Measurements from ENCODE around the gene CCDC82.

The CCDC82 gene

DNA sequence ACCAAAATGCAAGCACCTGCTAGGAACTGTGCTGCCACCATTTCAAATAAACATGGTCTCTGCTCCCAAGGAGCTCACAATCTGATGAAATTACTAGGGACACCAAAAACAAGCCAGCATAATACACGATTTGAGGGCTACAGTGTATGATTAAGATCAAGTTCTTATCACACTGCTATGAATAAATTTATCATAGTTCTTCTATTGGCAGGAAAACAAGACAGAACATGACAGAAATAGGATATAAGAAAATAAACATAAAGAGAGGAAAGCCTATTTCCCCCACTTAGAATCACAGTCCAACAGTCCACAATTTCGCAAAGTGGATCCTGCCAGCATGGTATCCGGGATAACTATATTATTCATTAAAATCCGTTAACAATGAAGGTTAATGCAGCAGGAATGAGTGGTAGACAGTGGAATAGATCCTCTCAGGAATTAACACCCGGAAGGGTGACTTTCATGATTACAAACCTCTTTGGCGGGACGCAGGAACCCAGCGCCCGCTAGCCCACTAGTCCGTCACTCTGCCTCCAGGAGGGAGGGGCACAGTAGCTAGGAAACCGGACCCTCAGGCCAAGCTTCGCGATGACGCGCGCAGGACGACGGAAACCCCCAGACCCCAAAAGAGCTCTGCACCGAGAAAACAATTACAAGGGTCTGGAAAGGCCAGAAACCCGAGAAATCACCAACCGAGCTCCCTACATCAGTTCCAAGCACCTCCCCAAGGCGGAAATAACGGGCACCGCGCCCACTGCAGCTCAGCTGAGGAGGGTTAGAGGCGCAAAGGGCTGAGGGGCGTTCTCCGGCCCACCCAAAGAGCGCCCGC lies 607 bp downstream of the CCDC82 start:
- peaks cover 28% of the 10 kb centered on the region for H3K4me1 ChIP-seq (ENCODE audit: control insufficient read depth, low read length)
- peak overlapping the region; percentile 22; the same call in 1 of the 2 replicates for H3K27ac ChIP-seq (ENCODE audit: low read depth, low read length)
- H3K79me2 ChIP-seq (ENCODE audit: control insufficient read depth, low read length): peaks cover 48% of the 10 kb centered on the region

DNA sequence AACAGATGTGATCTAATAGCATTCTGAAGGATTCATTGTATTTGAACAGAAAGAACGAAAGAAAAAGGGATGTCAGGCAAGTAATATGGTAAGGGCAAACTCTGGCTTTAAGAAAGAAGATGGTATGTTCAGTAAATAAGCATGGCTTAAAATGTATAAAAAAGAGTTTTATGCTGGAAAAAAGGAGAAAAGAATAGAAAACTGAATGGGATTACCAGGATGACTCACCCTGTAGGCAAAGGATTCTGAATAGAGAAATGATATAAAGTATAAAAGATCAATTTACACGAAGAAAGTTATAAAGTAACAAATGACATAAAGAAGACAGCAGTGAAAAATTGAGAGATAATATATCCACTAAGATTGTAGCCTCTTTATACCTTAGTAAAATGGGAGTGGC lies 4.5 kb downstream of the CCDC82 start:
- TF ChIP-seq EZH2phosphoT487 (IDR thresholded peaks at IDR 0.05; ENCODE audit: borderline replicate concordance, low read length): no peak
- no peak for TF ChIP-seq CTCF (IDR thresholded peaks at IDR 0.05; ENCODE audit: low read depth, low read length, poor library complexity, severe bottlenecking)
- peaks cover 28% of the 10 kb centered on the region for H3K79me2 ChIP-seq (ENCODE audit: control insufficient read depth, low read length)
- peaks cover 41% of the 10 kb centered on the region for H3K36me3 ChIP-seq (ENCODE audit: control insufficient read depth, low read length)
- no peaks in the 10 kb centered on the region for H3K9me3 ChIP-seq (ENCODE audit: control insufficient read depth, insufficient read depth, low read length)
- H3K9me2 ChIP-seq (replicated peaks; ENCODE audit: control insufficient read depth, low read length): no peaks in the 10 kb centered on the region
- no peak overlapping the region for H3K4me3 ChIP-seq (ENCODE audit: low read length)
- peaks cover 12% of the 10 kb centered on the region for H3K4me1 ChIP-seq (ENCODE audit: control insufficient read depth, low read length)
- no peak overlapping the region for H3K4me2 ChIP-seq (ENCODE audit: low read length)
- no peak overlapping the region for H3K27ac ChIP-seq (ENCODE audit: low read depth, low read length)
- H4K20me1 ChIP-seq (ENCODE audit: control insufficient read depth, insufficient read depth, low read depth, low read length): no peaks in the 10 kb centered on the region
- H3K27me3 ChIP-seq (ENCODE audit: control insufficient read depth, low read length): no peaks in the 10 kb centered on the region
- H3F3A ChIP-seq (ENCODE audit: control insufficient read depth, insufficient read depth): no peaks in the 10 kb centered on the region

More for the DNA sequence above, 607 bp downstream of the CCDC82 start:
- Histone ChIP-seq H3K36me3 (ENCODE audit: control insufficient read depth, low read length) (peaks cover 32% of the 10 kb centered on the region), H3K4me3 (ENCODE audit: low read length) (peak overlapping the region; percentile 85), H3K27me3 (ENCODE audit: control insufficient read depth, low read length) (no peaks in the 10 kb centered on the region), H3K9me2 (replicated peaks; ENCODE audit: control insufficient read depth, low read length) (no peaks in the 10 kb centered on the region), H3F3A (ENCODE audit: control insufficient read depth, insufficient read depth) (0 out of 2 replicates have a peak, but pooled peaks cover 3% of the 10 kb centered on the region), H4K20me1 (ENCODE audit: control insufficient read depth, insufficient read depth, low read depth, low read length) (no peaks in the 10 kb centered on the region), H3K4me2 (ENCODE audit: low read length) (peak overlapping the region; percentile 84), H3K9me3 (ENCODE audit: control insufficient read depth, insufficient read depth, low read length) (no peaks in the 10 kb centered on the region)
- TF ChIP-seq CTCF (IDR thresholded peaks at IDR 0.05; ENCODE audit: low read depth, low read length, poor library complexity, severe bottlenecking) (no peak), EZH2phosphoT487 (IDR thresholded peaks at IDR 0.05; ENCODE audit: borderline replicate concordance, low read length) (no peak)

DNA sequence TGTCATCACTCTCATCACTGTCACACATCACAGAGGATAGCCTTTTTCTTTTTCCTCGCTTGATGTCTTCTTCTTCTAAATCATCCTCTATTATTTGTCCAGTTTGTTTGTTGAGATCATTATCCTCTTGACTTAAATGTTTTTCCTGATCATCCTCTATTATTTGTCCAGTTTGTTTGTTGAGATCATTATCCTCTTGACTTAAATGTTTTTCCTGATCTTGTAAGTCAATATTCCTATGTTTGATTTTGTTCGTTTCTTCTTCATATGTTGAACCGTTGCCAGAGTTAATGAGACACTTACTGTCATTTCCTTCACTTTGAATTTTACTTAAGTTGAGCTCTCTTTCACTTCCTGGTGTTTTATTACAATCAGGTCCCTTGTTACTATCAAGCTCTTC lies 5.6 kb downstream of the CCDC82 start:
- no peaks in the 10 kb centered on the region for H3K9me3 ChIP-seq (ENCODE audit: control insufficient read depth, insufficient read depth, low read length)
- no peaks in the 10 kb centered on the region for H3K27me3 ChIP-seq (ENCODE audit: control insufficient read depth, low read length)
- H3K79me2 ChIP-seq (ENCODE audit: control insufficient read depth, low read length): peaks cover 22% of the 10 kb centered on the region
- TF ChIP-seq EZH2phosphoT487 (IDR thresholded peaks at IDR 0.05; ENCODE audit: borderline replicate concordance, low read length) (no peak), CTCF (IDR thresholded peaks at IDR 0.05; ENCODE audit: low read depth, low read length, poor library complexity, severe bottlenecking) (no peak)
- peaks cover 51% of the 10 kb centered on the region for H3K36me3 ChIP-seq (ENCODE audit: control insufficient read depth, low read length)
- H3K4me1 ChIP-seq (ENCODE audit: control insufficient read depth, low read length): peaks cover 12% of the 10 kb centered on the region
- no peak overlapping the region for H3K4me3 ChIP-seq (ENCODE audit: low read length)
- no peaks in the 10 kb centered on the region for H4K20me1 ChIP-seq (ENCODE audit: control insufficient read depth, insufficient read depth, low read depth, low read length)
- H3F3A ChIP-seq (ENCODE audit: control insufficient read depth, insufficient read depth): no peaks in the 10 kb centered on the region
- no peaks in the 10 kb centered on the region for H3K9me2 ChIP-seq (replicated peaks; ENCODE audit: control insufficient read depth, low read length)
- H3K4me2 ChIP-seq (ENCODE audit: low read length): no peak overlapping the region
- H3K27ac ChIP-seq (ENCODE audit: low read depth, low read length): no peak overlapping the region

Measured in DOHH2 (cell line).